GM21717 (cell line): ENCODE results near the gene ZNF217.
"Not testable (repeated sequence)": the region's sequence is repeated elsewhere in the genome, so short reads cannot be mapped to it uniquely, and the experiment has no call there.

Experiments used
- ATAC-seq: cut with Tn5 transposase; IDR thresholded peaks from one replicate; pipeline ENCODE4 v1.9.1; 2021; ENCODE audit warnings: mild to moderate bottlenecking, moderate library complexity; ENCODE audit not compliant: unreplicated experiment

ZNF217 gene

DNA sequence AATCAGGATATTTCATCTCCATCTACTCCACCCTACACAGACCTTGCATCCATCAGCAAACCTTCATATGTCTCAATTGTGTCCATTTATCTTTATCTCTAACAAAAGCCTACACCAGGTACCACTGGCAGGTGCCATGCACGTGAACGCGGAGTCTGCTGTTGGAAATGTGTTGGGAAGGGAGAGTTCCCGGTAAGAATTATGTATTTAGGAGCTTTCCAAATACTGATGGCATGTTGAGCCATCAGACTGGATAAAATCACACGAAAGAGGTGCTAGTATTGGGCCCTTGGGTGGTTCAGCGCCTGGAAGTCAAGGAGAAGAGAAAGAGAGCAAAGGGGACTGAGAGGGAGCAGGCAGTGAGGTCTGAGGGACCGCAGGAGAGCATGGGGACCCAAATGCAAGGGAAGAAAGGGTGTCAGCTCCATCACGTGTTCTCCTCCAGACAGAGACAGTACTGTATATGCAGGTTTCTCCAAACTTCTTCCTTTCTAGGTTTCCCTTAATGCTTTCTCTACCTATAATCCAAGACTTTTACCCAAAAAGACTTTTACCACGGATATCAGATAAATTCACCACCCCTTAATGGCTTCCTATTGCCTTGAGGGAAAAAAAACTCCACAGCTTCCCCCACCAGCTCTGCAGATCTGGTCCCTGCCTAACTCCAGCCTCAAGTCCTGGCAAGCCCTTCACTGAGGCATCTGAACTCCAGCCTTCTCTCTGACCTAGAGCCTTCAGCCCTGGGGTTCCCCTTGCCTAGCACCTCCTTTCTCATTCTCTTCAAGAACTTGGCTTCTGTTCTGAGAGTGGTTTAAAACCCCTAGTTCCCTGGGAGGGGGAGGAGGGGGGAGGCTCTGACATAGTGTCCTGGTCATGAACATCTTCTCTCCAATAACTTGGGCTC is 4.8 kb upstream of the ZNF217 start:
- no peak for ATAC-seq

GRCh38 chr20:53597521-53598120 is 4.0 kb upstream of the ZNF217 start:
- no peak for ATAC-seq

- no peak for ATAC-seq
Measured at GRCh38 chr20:53597030-53597482, 3.4 kb upstream of the ZNF217 start.

- ATAC-seq, result not testable (repeated sequence)
Measured at GRCh38 chr20:53596189-53597001, 2.8 kb upstream of the ZNF217 start.

- ATAC-seq, result not testable (repeated sequence)
Measured at GRCh38 chr20:53595742-53596141, 2.1 kb upstream of the ZNF217 start.

DNA sequence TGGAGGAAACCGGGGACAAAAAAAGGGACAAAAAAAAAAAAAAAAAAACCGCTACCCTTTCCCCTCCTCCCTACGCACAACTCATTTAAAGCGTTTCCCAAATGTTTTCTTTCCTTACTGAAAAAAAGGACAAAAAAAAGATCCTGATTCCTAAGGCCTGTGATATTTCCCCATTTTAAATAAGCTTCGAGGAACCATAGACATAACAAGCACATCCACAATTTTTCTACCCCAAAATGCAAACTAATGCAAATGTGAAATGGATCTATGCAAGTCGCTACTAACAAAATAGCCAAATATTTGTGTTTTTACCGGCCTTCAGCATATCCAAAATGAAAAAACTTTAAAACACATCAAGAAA is 1.4 kb upstream of the ZNF217 start:
- no peak for ATAC-seq

DNA sequence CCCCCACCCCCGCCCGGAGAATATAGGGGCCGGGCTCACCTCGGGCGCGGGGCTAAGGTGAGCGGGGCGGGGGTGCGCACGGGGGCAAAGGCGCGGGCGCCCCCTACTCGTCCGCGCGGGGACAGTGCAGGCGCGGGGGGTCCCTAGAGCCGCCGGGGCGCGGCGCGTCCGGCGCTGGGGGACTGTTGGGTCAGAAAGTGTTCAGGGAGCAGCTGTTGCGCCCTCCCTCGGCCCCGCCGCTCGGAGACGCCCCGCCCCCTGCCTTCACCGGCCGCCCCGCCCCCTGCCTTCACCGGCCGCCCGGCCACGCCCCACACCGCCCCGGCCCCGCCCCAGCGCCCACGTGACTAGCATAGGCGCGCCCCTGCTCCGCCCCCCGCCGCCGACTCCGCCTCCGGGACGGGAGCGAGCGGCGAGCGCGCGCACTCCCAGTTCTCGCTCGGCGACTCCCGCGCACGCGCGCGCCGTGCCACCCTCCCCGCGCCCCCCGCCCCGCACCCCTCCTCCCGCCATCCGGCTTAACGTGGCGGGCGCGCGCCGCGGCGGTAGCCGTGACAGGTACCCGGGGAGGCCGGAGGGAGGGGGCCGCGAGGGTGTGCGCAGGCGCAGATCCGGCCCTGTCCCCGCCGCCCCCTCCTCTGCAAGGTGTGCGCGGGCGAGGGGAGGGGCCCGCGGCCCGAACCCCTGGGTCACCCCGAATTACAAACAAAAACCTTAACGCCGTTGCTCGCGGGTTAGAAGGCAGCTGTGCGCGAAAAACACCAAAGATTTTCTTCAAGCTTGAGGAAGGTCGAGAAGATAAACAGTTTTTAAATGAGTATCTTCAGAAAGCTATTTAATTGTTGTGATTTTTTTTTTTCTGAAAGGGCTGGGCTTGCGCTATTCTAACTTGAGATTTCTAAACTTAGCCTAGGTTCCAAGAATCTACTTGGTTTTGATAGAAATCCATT is 704 bp upstream of the ZNF217 start:
- peak; percentile 52 for ATAC-seq

DNA sequence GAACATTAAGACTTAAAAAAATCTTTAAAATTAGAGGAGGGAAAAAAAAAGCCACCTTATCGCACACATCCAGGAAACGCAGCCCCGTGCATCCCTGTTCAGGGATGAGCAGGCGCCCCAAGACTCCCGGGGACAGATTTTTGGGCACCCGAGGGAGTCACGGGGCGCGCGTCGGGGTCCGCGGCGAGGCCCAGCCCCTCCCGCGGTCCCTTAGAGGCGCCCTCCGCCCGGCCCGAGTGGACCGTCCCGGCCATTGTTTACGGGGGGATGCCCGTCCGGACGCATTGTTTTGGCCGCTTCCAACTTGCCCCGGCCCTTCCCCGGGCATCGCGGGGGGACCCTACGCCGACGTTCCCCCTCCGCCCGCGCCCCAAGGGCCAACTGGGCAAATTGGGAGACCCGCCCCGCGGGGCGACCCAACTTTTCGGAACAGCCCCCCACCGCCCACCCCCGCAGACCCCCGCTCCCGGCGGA is 610 bp downstream of the ZNF217 start:
- peak; percentile 14 for ATAC-seq

DNA sequence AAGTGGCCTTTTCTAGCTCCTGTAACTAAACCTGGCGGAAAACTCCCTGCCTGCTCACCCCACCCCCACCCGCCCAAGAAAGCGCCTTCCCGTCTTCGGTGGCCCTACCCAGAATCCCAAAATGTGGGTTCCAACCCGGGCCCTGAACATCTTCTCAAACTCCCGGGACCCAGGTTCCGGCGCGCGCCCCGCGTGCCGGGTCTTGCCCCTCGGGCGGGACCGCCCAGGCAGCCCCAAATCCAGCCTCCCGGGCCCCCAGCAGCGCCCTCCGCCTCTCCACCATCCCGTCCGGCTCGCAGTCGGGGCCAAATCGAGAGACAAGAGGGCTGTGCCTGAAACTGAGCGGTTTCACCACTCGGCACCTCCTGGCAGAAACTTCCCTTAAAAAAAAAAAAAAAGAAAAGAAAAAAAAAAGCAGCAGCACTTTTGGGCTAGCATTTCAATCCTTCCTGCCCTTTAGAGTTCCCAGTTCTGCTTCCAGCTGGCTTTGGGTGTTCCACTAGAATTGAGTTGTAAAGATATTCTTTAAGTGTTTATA is 1.1 kb downstream of the ZNF217 start:
- ATAC-seq, result peak; percentile 37

GRCh38 chr20:53591941-53592441 is 1.6 kb downstream of the ZNF217 start:
- not testable (repeated sequence) for ATAC-seq

- not testable (repeated sequence) for ATAC-seq
Measured at GRCh38 chr20:53591206-53591741, 2.4 kb downstream of the ZNF217 start.

- ATAC-seq, result not testable (repeated sequence)
Measured at GRCh38 chr20:53590608-53591007, 3.0 kb downstream of the ZNF217 start.

GRCh38 chr20:53590122-53590521 is 3.5 kb downstream of the ZNF217 start:
- not testable (repeated sequence) for ATAC-seq

- ATAC-seq, result not testable (repeated sequence)
Measured at GRCh38 chr20:53589321-53590065, 4.1 kb downstream of the ZNF217 start.

- ATAC-seq, result not testable (repeated sequence)
Measured at GRCh38 chr20:53587157-53587703, 6.4 kb downstream of the ZNF217 start.

DNA sequence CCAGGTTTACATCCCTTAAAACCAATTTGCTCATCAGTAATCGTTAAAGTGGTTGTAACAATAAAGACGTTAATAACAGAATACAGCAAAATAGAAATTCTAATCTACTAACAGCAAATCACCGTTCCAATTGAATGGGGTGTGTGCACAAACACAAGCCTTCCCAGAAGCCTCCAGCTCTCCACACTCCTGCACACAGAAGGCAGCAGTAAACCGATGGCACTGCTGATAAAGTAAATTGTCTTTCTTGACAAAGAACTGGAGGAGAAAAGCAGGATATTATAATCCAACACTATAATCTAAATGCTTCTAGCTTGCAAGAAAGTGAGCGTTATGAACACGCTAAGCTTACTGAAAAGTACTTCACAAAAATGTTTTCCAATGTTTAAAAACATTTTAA is 7.0 kb downstream of the ZNF217 start:
- no peak for ATAC-seq

DNA sequence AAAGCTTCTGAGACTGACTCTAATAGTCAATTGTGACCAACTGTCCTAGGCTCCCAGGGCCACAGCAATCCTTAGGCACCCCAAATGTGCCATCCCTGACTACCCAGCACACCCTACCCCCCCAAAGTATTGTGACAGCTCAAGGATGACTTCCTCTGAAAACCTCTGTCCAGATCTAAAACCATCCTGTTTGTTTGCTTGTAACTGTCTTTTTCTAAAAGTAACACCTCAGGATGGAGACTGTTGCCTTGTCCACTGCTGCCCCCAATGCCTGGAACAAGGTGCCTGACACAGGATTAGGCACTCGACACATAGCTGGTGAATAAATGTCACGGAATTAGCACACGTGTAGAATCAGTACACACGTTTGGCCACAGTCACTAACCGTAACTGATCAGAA is 7.7 kb downstream of the ZNF217 start:
- not testable (repeated sequence) for ATAC-seq

- ATAC-seq, result peak; percentile 31
Measured at GRCh38 chr20:53585004-53585569, 8.6 kb downstream of the ZNF217 start.
